Epithelial cell of proximal tubule (primary cell): ENCODE results near the gene SLC16A8. TPM values are rescaled to one million over a fixed set of nuclear protein-coding genes. Genes with fewer than 3 reads are reported as not detected.
"Not testable (repeated sequence)": the region's sequence is repeated elsewhere in the genome, so short reads cannot be mapped to it uniquely, and the experiment has no call there.

Experiments used
- DNase-seq: peaks from one replicate; pipeline ENCODE4 v3.0.0-alpha.2; 2011; ENCODE audit warnings: low read depth
- H3K4me3 ChIP-seq: 2 replicates; pipeline ENCODE4 v1.5.1; 2011; ENCODE audit warnings: low read depth, mild to moderate bottlenecking, low read length
- total RNA-seq: library from RNA; depleted of rRNA; stranded (reverse); fragments of >200 nt; gene quantifications from 2 replicates; pipeline ENCODE4 v1.2.3, GENCODE V29; 2015
- TF ChIP-seq, protein P1 (sequence below): conservative IDR thresholded peaks from 2 replicates; pipeline ENCODE4 v1.5.1; 2012; ENCODE audit warnings: low read depth, mild to moderate bottlenecking, low read length

The SLC16A8 gene
- total RNA-seq, 1 donor from 2014 or later, result 0.06 TPM

GRCh38 chr22:38080474-38080849 is 3.5 kb downstream of the SLC16A8 start:
- no peak overlapping the region for H3K4me3 ChIP-seq
- TF ChIP-seq, protein P1, sequence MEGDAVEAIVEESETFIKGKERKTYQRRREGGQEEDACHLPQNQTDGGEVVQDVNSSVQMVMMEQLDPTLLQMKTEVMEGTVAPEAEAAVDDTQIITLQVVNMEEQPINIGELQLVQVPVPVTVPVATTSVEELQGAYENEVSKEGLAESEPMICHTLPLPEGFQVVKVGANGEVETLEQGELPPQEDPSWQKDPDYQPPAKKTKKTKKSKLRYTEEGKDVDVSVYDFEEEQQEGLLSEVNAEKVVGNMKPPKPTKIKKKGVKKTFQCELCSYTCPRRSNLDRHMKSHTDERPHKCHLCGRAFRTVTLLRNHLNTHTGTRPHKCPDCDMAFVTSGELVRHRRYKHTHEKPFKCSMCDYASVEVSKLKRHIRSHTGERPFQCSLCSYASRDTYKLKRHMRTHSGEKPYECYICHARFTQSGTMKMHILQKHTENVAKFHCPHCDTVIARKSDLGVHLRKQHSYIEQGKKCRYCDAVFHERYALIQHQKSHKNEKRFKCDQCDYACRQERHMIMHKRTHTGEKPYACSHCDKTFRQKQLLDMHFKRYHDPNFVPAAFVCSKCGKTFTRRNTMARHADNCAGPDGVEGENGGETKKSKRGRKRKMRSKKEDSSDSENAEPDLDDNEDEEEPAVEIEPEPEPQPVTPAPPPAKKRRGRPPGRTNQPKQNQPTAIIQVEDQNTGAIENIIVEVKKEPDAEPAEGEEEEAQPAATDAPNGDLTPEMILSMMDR, result no peak
- no peak for DNase-seq

- TF ChIP-seq, protein P1, result no peak
- no peak for DNase-seq
- no peak overlapping the region for H3K4me3 ChIP-seq
Measured at GRCh38 chr22:38079804-38080203, 4.2 kb downstream of the SLC16A8 start.

GRCh38 chr22:38079208-38079607 is 4.8 kb downstream of the SLC16A8 start:
- not testable (repeated sequence) for H3K4me3 ChIP-seq, DNase-seq

GRCh38 chr22:38078046-38078840 is 5.7 kb downstream of the SLC16A8 start:
- DNase-seq, result no peak
- no peak overlapping the region for H3K4me3 ChIP-seq
- TF ChIP-seq, protein P1, result no peak

DNA sequence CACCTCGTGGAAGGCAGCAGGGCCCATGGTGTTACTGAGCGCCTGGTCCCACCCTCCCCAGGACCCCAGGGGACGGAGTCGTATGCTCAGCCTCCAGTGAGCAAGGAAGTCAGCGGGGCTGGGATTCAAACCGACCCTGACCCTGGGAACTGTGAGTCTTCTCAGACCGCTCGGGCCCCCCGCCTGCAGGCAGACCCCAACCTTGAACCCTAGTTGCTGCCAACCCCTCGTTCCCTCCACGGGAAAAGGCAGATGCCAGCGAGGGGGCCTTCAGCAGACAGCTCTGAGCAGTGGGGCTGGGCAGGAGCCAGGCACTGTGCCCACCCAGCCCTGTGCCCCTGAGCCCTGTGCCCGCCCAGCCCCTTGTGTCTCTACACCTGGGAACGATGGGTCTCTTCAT is 6.4 kb downstream of the SLC16A8 start:
- no peak overlapping the region for H3K4me3 ChIP-seq
- no peak for DNase-seq
- TF ChIP-seq, protein P1, result no peak

GRCh38 chr22:38077096-38077495 is 6.9 kb downstream of the SLC16A8 start:
- DNase-seq, result no peak
- TF ChIP-seq, protein P1, result no peak
- H3K4me3 ChIP-seq, result no peak overlapping the region

- DNase-seq, result no peak
- no peak overlapping the region for H3K4me3 ChIP-seq
- TF ChIP-seq, protein P1, result no peak
Measured at GRCh38 chr22:38075961-38076360, 8.0 kb downstream of the SLC16A8 start.
